GM19328 (cell line): ENCODE results near the gene MED14.
A peak's percentile ranks its signal among the peaks of the same experiment; 100 is the strongest.
"Not testable (repeated sequence)": the region's sequence is repeated elsewhere in the genome, so short reads cannot be mapped to it uniquely, and the experiment has no call there.

Experiments used
- ATAC-seq: cut with Tn5 transposase; IDR thresholded peaks from one replicate; pipeline ENCODE4 v1.9.1; 2021; ENCODE audit warnings: mild to moderate bottlenecking, moderate library complexity; ENCODE audit not compliant: unreplicated experiment

MED14 gene

DNA sequence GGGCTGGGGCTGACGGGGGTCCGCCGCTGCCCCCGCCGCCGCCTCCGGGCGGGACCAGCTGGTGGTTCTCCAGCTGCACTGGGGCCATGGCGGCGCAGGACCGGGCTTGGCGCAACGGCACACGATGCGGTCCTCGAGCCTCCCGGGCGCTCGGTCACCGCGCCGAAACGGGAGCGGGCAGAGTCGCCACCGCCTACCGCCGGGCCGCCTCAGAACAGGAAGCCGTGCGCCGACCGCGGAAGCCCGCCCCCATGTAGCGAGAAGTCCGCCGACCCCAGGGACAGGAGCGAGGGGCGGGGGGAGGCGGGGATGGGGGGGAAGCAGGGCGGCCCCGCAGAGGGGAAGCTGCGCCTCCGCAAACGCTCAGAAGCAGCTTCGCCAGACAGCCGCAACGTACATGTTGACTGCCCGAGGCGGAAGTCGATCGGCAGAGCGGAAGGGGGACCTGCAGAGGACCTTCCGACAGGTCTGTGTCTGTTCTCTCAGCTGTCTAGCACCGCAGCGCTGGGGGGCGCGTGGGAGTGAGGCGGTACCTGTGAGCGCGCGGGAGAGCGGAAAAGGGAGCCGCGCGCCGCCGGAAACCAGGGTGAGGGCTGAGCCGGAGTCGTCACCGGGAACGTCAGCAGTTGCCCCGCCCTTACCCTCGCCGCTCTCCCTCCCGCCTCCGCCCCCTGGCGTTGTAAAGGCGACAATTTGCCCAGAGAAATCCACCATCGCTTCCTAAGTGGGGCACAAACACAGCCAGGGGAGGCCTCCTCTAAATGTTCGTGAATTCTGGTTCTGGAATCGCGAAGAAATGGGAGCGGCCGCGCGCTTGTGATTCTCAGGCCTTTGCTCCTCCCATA lies at the start of gene MED14:
Gene MED14 (minus strand): TSS at position 218 of the 845 bp plus-strand sequence. CDS start 130 bp downstream, at position 88.
- ATAC-seq, result peak; percentile 90

DNA sequence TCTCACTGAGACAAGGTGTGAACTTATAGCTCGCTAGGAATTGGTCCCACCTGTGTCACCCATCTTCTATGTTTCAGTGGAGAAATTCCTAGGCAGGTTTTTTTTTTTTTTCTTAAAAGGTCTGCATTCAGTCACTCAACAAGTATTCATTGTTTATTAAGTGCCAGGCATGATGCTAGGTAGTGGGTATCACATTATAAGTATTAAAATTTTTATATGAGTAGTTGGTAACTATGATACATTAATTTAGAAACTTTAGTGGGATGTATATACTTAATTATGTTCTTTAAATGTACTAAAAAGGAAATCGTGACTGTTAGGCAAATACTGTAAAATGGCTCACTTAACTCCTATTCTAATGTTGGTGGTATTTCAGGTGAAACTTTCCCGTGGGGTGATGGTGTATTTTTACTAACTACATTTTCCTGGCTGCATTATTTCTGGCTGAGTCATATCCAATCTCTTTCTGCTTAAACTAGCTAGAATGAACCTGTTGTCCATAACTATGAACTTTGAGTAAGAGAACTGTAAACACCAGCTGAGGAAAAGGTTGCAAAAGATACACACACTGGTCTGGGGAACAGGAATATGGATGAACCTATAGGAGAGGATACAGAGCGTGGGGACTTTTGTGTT lies 49.3 kb upstream of the MED14 start:
- no peak for ATAC-seq

DNA sequence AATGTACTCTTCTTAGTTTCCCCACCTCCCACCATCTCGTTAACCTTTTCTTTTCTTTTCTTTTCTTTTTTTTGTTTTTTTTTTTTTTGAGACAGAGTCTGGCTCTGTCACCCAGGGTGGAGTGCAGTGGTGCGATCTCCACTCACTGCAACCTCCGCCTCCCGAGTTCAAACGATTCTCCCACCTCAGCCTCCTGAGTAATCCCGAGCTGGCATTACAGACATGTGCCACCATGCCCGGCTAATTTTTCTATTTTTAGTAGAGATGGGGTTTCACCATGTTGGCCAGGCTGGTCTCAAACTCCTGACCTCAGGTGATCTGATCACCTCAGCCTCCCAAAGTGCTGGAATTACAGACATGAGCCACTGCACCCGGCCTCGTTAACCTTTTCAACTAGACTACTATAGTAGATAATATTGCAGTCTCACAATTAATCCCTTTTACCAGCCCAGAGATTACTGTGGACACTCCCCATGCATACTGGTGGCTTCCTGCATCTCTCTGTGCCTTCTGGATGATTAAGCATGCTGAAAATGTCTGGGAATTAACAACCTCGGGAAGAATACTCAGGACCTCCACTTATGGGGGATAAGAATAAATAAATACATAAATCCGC lies 47.4 kb upstream of the MED14 start:
- ATAC-seq, result not testable (repeated sequence)

DNA sequence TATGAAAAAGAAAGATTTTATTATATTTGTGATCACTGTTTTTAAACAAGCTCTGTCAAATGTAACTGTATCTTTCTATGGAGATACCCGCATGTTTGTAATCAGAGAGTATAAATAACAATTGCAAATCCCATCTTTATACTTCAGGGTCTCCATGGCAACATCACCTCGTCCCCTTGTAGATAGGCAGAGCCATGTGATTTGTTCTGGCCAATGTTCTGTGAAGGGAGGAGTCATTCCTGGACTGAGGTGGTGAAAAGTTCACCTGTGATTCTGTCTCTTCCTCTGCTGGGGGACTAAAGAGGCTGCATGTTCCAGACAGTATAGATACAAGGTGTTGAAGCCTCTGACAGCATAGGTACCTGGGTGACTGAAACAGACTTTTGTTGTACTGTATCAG lies 45.6 kb upstream of the MED14 start:
- no peak for ATAC-seq

DNA sequence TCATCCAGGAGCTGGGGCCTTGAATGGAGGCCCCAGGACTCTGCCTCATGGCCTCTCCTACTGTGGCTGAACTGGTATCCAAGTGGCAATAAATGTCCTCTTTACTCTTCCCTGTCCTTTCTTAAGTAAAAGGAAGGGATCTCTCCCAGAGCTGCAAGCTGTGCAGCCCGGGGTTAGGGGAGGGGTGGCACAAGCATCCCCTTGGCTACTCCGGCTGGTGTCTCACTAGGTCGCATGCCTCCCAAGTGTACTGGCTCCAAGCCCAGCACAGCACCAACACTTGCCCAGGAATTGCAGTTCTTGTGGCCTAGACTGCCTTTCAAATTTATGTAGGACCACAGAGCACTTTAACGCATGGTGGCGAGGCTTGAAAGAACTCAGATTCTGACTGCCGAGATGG lies 44.7 kb upstream of the MED14 start:
- ATAC-seq, result no peak

DNA sequence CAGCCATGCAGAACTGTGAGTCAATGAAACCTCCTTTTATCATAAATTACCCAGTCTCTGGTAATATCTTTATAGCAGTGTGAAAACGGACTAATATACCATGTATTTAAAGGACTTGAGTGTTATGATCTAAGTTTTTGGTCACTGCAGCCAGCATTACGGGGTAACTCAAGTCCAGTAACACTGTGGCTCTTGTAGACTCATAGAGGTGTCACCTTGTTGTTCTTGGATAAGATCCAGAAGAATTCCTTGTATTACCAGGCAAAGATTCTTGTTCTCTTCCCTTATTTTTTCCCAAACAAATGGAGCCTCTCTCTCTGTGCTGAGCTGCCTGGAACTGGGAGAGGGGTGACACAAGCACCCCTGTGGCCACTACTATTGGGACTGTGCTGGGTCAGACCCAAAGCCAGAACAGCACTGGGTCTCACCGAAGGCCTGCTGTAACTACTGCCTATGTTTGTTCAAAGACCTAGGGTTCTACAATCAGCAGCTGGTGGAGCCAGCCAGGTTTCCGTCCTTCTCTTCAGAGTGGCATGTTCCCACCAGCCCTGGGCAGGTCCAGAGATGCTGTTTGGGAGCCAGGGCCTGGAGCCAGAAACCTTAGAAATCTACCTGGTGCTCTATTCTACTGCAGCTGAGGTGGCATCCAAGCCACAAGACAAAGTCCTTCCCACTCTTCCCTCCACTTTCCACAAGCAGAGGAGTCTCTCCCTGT lies 43.7 kb upstream of the MED14 start:
- no peak for ATAC-seq

DNA sequence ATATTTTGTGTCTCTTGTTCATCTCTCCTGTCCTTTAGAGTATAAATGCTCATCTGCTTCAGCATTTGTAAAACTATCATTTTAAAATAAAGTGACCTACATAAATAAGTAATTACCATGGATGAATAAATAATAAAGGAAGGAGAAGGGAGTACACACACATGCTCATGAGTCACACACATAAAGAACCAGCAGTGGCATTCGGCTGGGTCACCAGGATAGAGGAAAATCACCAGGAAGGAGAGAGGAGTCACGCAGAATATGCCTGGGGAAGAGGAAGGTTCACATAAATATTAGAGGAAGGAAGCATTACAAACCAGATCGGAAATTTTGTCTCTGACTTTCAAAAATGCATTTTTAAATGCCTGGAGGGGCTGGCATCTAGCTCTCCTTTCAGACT lies 38.5 kb upstream of the MED14 start:
- no peak for ATAC-seq

DNA sequence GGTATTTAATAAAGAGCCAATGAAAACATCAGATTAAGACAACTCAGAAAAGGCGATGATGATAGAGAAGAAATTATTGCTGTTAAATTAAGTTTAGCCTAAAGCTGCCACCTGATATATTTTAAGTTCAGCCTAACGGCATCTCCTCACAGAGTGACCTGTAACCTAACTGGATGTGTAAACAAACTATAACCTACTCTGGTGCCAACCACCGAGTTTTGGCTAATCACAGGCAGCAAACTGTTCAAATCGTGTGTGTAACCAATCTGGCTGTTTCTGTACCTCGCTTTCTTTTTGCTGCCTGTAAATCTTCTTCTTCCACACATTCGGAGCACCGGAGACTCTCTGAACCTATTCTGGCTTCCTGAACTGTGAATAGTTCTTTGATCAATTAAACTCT lies 37.8 kb upstream of the MED14 start:
- ATAC-seq, result no peak

DNA sequence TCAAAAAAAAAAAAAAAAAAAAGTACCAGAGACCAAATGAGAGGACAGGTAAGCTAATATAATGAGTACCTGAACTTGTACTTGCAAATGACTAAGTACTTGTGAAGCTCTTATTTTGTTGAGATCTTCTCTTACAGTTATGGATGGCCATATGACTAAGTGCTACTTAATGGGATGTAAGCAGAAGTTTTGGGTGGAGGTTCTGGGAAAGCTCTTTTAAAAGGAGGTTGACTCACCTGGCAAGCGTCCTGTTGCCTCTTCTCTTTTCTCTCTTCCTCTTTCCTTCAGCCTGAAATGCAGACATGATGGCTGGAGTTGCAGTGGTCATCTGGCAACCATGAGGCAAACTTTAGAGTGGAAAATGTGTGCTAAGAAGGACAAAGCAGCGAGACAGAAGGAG lies 36.9 kb upstream of the MED14 start:
- ATAC-seq, result no peak

DNA sequence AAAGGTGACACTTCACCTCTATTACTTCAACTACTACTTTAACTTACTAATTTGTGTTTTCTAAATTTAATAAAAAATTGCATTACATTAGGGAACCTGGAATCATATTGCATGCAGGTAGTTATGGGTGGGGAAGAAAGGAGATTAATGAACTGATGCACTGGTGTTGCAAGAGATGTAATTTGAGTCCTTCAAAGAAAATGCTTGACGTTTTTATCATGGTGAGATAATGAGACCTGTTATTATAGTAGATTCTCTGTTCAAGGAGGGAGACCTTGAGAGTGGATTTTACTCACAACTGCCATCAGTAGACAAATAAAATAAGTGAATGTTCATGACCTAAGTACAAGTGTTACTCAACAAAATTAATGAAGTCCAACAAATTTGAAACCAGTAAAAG lies 26.4 kb upstream of the MED14 start:
- ATAC-seq, result no peak

DNA sequence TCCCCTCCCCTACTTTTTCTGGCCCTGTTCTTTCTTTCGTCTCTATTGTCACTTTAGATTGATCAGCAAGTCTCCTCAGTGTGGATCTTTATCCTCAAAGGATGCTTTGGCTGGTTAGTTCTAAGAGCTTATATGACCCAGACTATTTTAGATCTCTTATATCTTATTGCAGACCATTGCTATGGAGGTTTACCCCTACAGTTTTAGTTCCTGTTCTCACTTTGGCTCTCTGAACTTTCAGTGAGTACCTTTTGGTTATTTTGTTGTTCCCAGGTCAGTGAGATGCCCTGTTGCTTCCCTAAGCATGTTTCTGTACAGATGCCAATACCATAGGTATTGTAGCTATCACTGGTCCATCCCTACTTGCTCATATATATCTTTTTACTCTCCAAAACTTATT lies 24.0 kb upstream of the MED14 start:
- no peak for ATAC-seq

DNA sequence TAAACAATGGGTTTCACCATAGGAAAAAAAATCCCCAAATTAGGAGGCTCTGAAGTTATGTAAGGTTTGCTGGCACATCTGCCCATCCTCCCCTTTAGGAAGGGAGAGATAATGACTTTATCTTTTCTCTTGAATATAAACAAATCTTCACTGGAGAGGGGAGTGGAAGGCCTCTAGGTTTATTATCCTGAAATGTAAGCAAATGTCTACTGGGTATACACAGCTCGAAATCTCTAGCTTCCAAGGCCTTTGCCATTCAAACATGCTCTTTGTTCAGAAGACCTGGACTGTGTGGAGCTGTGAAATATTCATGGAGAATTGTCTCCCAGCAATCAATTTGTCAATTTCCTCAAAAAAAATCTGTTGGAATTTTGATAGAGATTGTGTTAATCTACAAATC lies 21.7 kb upstream of the MED14 start:
- ATAC-seq, result no peak

DNA sequence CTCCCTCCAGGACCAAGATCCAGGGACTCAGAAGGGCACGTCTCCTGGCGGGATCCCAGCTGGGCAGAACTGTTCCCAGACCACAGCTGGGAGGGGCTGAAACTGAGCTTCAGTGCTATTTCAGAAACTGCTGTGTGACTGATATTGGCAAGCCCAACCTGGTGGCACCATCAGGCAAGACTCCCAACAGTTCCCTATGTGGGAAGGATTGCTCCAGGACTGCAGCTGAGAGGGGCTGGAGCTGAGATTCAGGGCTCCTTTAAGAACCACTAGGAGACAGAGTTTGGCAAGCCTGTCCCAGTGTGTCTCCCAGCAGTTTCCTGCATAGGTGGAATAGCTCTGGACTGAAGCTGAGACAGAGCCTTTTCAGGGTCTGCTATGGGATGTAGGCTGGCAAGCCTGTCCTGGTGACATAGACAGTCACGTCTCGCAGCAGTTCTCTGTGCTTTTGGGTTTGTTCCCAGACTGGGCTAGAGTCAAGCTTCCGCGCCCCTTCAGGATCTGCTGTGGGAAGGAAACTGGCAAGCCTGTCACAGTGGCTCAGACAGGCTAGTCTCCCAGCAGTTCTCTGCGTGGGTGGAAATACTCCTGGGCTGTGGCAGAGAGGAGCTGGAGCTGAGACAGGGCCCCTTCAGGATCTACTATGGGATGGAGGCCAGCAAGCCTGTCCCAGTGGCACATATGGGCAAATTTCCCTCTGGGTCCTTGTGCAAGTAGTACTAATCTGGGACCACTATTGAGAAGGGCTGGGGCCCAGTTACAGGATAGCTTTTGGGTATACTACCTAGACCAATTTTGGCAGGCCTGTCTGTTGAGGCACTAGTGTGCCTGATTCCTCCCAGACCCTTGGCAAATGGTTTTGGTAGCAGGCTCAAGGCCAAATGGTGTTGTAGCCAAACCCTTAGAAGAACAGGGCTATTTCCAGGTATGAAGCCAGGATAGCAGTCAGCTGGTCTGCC lies 20.2 kb upstream of the MED14 start:
- no peak for ATAC-seq

DNA sequence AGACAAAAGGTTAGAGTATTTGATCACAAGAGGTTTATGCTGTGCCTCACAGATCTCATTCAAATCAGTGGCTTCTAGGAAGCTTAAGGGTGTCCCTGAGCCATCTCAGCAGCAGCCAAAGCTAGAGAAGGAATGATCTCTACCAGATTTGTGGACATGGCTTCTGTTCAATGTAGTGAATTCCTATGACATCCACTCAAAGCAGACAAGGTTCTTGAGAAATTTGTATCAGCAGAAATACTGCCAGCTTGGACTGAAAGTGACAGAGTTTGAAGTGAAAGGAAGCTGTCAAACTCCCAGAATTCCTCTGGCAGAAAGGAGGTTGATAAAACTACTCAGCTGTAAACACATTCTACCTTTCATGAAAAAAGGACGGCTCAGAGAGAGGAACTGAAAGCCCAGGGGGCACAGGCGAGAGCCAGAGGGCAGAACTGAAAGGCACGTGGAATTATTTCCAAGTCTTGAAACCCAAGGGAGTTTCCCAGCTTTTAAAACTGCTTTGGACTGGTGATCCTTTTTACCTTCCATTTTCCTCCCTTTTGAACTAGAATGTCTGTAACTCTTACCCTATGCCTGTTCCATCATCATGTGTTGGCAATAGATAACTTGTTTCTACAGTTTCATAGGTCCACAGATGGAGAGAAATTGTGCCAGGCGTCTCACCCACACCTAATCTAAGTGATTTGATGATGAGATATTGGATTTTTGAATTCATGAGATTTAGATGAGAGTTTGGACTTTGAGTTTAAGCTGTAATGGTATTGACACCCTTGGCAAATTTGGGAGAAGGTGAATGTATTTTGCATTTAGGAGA lies 14.5 kb upstream of the MED14 start:
- ATAC-seq, result no peak

DNA sequence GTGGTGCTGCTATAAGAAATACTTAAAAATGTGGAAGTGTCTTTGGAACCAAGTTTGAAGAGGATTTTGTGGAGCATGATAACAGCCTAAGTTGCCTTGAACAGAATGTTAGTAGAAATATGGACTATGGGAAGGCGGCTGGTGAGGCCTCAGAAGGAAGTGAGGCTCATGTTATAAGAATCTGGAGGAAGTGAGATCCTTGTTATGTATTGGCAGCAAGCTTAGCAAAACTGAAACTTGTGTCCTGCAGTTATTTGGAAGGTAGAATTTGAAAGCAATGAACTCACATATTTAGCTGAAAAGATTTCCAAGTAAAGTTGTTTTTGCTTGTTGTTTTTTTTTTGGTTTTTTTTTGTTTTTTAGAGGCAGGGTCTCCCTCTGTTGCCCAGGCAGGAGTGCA lies 13.6 kb upstream of the MED14 start:
- ATAC-seq, result no peak

DNA sequence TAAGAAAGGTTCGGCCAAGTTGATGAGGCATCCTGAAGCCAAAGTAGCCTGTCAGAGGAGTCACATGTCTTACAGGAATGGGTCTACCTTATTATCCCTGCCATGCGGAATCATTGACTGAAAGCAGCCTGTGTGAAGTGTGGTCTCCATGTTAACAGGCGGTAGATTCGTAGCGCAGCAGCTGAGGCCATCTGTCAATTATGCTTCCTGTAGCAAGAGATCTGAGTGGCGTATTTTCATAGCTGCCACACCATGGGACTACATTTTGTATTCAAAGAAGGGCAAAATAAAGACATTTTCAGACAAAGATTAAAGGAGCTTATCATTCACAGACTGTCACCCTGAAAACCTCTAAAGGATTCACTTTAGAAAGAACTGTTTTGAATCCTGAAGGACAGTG lies 11.2 kb upstream of the MED14 start:
- ATAC-seq, result no peak

DNA sequence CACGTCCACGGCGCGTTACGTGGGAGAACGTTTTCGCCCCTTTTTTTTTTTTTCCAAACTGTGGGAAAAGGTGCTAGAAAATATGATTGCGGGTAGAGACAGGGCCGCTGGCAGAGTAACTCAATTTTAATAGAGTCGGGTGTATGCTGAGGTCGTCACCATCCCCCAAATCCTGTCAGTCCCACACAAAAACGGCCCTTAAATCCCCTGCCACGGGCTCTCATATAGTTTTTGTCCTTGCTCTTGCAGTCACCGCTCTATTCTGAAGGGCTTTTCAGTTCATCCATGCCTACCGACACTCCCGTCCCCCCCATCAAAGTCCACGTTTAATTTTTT lies 796 bp upstream of the MED14 start:
- no peak for ATAC-seq

DNA sequence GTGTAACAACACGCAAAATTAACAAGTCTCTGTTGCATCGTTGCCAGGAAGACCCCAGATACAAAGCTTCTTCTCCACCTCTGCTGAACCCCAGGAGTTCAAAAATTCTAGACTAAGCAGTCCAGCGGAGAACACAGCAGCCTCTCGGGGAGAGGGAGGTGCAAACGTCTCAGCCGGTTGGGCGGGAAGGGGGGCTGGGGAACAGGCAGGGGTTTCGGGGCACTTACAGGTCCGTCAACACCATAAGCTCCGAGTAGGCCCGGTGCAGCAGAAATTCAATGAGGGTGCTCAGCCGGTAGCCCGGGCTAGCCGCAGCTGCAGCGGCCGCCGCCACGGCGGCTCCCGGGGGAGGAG lies 394 bp downstream of the MED14 start:
- ATAC-seq, result no peak

DNA sequence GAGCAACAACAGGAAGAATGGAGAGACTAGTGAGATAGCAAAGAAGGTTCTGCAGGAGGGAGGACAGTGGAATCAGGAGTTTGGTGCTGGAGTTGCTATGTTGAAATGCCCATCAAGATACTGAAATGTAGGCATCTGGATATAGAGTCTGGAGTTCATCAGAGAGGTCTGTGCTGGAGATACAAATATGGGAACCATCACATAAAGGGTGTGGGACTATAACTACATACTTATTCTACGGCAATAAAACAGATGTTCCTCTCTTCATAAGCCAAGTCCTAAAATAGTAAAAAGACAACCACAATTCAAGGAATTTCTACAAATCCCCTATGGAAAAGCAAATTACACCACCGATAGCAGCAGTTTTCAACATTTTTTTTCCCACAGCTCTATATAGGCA lies 1.6 kb downstream of the MED14 start:
- no peak for ATAC-seq

DNA sequence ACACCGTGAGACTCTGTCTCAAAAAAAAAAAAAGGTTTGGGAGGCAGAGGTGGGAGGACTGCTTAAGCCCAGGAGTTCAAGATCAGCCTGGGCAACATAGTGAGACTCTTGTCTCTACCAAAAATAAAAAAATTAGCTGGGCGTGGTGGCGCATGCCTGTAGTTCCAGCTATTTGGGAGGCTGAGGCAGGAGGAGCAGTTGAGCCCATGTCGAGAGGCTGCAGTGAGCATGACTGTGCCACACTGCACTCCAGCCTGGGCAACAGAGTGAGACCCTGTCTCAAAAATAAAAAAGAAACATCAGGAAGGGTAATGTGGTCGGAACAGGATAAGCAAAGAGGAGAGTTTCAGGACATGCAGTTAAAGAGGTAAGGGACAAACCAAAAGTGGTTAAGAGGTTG lies 2.8 kb downstream of the MED14 start:
- ATAC-seq, result not testable (repeated sequence)
